GM21576 (cell line): ENCODE data around the gene NSMCE1.

ENCODE experiments used
- ATAC-seq: cut with Tn5 transposase; IDR thresholded peaks from one replicate; pipeline ENCODE4 v1.9.1; 2021; ENCODE audit warnings: mild to moderate bottlenecking, moderate library complexity; ENCODE audit not compliant: unreplicated experiment

NSMCE1 gene

GRCh38 chr16:27245276-27246172, 23.0 kb downstream of the NSMCE1 start:
- ATAC-seq, result no peak

DNA sequence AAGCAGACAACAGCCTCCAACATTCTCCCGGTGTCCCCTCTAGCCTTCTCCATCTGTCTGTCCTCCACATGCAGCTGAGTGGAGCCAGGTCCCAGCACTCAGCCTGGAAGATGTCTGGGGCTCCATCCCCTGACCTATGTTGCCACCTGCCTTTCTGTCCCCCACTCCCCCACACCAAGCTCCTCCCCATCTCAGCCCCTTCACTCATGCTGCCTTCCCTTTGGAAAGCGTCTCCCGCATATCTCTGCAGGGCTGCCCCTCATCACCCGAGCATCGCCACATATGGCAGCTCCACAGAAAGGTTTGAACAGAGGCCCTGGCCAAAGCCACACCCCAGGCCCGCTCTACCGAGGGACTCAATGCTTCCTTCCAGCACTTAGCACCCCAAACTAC, 24.2 kb downstream of the NSMCE1 start:
- ATAC-seq, result no peak

GRCh38 chr16:27243725-27244362, 24.7 kb downstream of the NSMCE1 start:
- ATAC-seq, result no peak

DNA sequence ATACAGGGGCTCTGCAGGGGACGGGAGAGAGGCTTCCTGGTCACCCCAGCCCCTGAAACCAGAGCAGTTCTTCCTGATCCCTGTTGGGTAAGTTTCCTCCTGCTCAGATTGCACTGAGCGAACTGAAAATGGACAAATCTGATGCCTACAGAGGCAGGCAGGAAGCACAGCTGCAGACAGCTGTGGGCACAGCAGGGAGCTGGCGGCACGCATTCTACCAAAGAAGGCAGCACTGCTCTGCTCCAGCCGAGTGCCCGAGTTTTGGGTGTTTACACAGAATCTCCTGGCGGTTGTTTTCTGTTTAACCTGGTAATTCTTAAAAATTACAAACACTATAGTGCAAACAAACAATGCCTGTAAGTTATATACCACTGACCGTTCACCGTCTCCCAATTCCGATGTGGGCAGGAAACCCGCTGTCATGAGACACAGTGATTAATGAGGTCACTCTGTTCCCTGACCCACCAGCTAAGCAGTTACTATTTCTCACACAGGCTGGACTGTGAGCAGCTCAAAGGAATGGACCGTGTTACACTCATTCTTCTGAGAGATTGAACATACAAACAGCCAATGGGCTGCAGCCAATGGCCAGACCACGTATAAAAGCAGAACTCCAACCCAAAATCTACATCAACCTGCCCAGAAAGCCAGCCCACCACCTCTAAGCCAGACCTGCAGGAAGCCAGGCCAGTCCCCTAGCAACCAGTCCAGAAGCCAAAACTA, 25.5 kb downstream of the NSMCE1 start:
- ATAC-seq, result no peak

DNA sequence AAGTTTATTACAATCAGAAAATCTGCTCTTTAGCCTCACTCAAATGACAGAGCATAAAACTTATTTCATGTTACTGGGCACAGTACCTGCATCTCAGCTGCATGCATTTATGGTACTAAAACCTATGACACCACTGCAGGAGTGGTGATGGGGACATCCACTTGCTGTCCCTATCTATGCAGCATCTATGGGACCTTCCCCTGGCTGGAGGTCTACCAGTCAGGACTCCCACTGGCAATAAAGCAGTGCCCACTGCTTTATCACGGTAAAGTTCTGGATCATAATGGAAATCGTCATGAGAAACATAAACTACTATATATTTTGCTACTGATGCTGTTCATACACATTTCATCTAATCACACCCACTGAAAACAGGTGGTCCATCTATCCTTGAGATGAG, 26.2 kb downstream of the NSMCE1 start:
- ATAC-seq, result no peak

DNA sequence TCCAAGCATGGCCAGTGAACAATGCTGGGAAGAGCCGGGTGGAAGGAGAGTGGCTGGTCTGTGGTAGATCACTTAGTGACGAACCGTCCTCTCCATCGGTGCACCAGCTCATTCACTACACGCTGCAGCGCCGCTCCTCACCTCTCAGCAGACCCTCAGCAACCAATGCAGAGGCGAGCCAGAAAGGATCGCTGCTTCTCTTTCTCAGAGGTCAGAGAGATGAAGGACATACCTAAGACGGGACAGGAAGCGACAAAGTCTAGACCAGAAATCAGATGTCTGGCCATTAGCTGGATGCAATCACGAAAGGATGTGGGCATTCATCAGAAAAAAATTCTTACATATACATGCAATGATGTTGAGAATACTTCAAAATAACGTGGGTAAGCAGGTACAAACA, 26.9 kb downstream of the NSMCE1 start:
- ATAC-seq, result no peak

- ATAC-seq, result no peak
Measured at GRCh38 chr16:27240948-27241531, 27.5 kb downstream of the NSMCE1 start.

GRCh38 chr16:27239906-27240655, 28.5 kb downstream of the NSMCE1 start:
- no peak for ATAC-seq

DNA sequence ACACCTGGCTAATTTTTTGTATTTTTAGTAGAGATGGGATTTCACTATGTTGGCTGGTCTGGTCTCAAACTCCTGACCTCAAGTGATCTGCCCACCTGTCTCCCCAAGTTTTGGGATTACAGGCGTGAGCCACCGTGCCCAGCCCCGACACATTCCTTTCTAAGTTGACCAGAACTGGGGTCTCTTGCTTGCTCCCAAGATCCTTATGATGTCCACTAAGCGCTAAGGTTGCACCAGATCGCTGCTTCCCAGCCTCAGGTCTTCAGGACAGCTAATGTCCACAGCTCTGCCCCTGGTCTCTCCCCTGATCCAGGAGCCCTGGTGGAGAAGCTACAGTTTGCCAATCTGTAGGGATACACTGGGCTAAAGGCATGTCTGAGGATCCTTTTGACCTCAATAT, 29.5 kb downstream of the NSMCE1 start:
- ATAC-seq, result no peak

GRCh38 chr16:27238591-27238990, 30.0 kb downstream of the NSMCE1 start:
- no peak for ATAC-seq

GRCh38 chr16:27238016-27238587, 30.5 kb downstream of the NSMCE1 start:
- peak; percentile 14 for ATAC-seq

- peak; percentile 41 for ATAC-seq
Measured at GRCh38 chr16:27237219-27238015, 31.2 kb downstream of the NSMCE1 start.

- no peak for ATAC-seq
Measured at GRCh38 chr16:27236635-27237218, 31.8 kb downstream of the NSMCE1 start.

DNA sequence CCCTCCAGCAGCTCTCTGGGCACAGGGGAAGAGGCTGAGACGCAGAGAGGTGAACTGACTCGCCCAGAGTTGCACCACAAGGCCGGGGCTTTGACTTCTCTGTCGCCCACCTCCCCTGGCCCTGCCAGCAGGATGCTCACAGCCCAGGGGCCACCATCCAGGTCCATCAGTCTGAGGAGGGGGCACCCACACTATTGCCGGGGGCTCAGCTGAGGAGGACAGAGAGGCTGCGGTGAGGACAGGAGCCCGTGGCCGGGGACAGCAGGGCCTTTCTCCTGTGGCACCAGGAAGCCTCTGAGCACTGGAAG, 32.7 kb downstream of the NSMCE1 start:
- ATAC-seq, result no peak

- no peak for ATAC-seq
Measured at GRCh38 chr16:27235055-27235937, 33.3 kb downstream of the NSMCE1 start.

GRCh38 chr16:27234603-27235002, 34.0 kb downstream of the NSMCE1 start:
- ATAC-seq, result no peak

- no peak for ATAC-seq
Measured at GRCh38 chr16:27234171-27234570, 34.4 kb downstream of the NSMCE1 start.

GRCh38 chr16:27233731-27234130, 34.8 kb downstream of the NSMCE1 start:
- ATAC-seq, result no peak
